ENCODE measurements around the gene USP12.
"Not testable (repeated sequence)": the region's sequence is repeated elsewhere in the genome, so short reads cannot be mapped to it uniquely, and the experiment has no call there.

USP12 gene

GRCh38 chr13:27147530-27148170, 24.0 kb downstream of the USP12 start:
- DNase-seq, result no peak

GRCh38 chr13:27141746-27142145, 29.9 kb downstream of the USP12 start:
- DNase-seq, result no peak

- DNase-seq, result not testable (repeated sequence)
Observed at GRCh38 chr13:27141159-27141558, 30.5 kb downstream of the USP12 start.

- DNase-seq, result no peak
Observed at GRCh38 chr13:27140060-27140459, 31.6 kb downstream of the USP12 start.

- DNase-seq, result no peak
Observed at GRCh38 chr13:27139565-27139964, 32.0 kb downstream of the USP12 start.

GRCh38 chr13:27138457-27139093, 33.0 kb downstream of the USP12 start:
- DNase-seq, result no peak

- DNase-seq, result no peak
Observed at GRCh38 chr13:27137759-27138158, 33.9 kb downstream of the USP12 start.

- no peak for DNase-seq
Observed at GRCh38 chr13:27135023-27135422, 36.6 kb downstream of the USP12 start.

GRCh38 chr13:27133889-27134288, 37.7 kb downstream of the USP12 start:
- no peak for DNase-seq

GRCh38 chr13:27132538-27132937, 39.1 kb downstream of the USP12 start:
- no peak for DNase-seq

GRCh38 chr13:27131906-27132305, 39.7 kb downstream of the USP12 start:
- no peak for DNase-seq

GRCh38 chr13:27130979-27131623, 40.5 kb downstream of the USP12 start:
- DNase-seq, result no peak

GRCh38 chr13:27130223-27130978, 41.2 kb downstream of the USP12 start:
- no peak for DNase-seq

- no peak for DNase-seq
Observed at GRCh38 chr13:27128825-27129627, 42.6 kb downstream of the USP12 start.

- DNase-seq, result no peak
Observed at GRCh38 chr13:27126859-27127258, 44.8 kb downstream of the USP12 start.

GRCh38 chr13:27125357-27126282, 46.0 kb downstream of the USP12 start:
- DNase-seq, result no peak

GRCh38 chr13:27124571-27124970, 47.0 kb downstream of the USP12 start:
- no peak for DNase-seq

- DNase-seq, result not testable (repeated sequence)
Observed at GRCh38 chr13:27123445-27123844, 48.2 kb downstream of the USP12 start.

GRCh38 chr13:27122036-27122435, 49.6 kb downstream of the USP12 start:
- no peak for DNase-seq

- DNase-seq, result no peak
Observed at GRCh38 chr13:27120811-27121210, 50.8 kb downstream of the USP12 start.

GRCh38 chr13:27120011-27120410, 51.6 kb downstream of the USP12 start:
- no peak for DNase-seq

Measured in NCI-H187 (cell line).